ENCODE measurements around the gene EIF3I. TPM values are rescaled to one million over a fixed set of nuclear protein-coding genes. Genes with fewer than 3 reads are reported as not detected.

Gene EIF3I
- total and polyA plus RNA-seq, 2 of the 13 experiments (the other 11 are each of a cell fraction or from before 2014, with no cell fraction given), result 210 to 223 TPM

GRCh38 chr1:32179443-32180185, 42.6 kb upstream of the EIF3I start, which contains the start of gene TXLNA (continued):
- peak; percentile 37 for TF ChIP-seq JARID2 (CRISPR knock-in tag; IDR thresholded peaks at IDR 0.05; ENCODE audit: insufficient replicate concordance)
- no peak for TF ChIP-seq ZNF101 (CRISPR knock-in tag; IDR thresholded peaks at IDR 0.05; ENCODE audit: borderline replicate concordance, low read depth)
- TF ChIP-seq ZNF12 (CRISPR knock-in tag; IDR thresholded peaks at IDR 0.05), result no peak
- peak; percentile 21; the same call in 1 of the 2 replicates for TF ChIP-seq FOSL2 (CRISPR knock-in tag; IDR thresholded peaks at IDR 0.05)
- peak; percentile 24; the same call in 1 of the 2 replicates for TF ChIP-seq MEIS1 (CRISPR knock-in tag; IDR thresholded peaks at IDR 0.05; ENCODE audit: borderline replicate concordance)
- TF ChIP-seq MIER2 (CRISPR knock-in tag; IDR thresholded peaks at IDR 0.05), result no peak
- TF ChIP-seq HOXD1 (CRISPR knock-in tag; IDR thresholded peaks at IDR 0.05), result peak; percentile 23; the same call in 1 of the 2 replicates
- peak; percentile 70 for TF ChIP-seq AGO2 (optimal IDR thresholded peaks at IDR 0.05; ENCODE audit: low read depth, low read length)
- TF ChIP-seq PREB (CRISPR knock-in tag; IDR thresholded peaks at IDR 0.05), result no peak
- TF ChIP-seq SOX13 (IDR thresholded peaks at IDR 0.05), result no peak
- TF ChIP-seq SOX13 (CRISPR knock-in tag; conservative IDR thresholded peaks at IDR 0.05 in 1 of 2, IDR thresholded peaks at IDR 0.05 in 1 of 2), result no peak; a peak in 1 of 4 replicates
- peak; percentile 63 for TF ChIP-seq RFXAP (CRISPR knock-in tag; IDR thresholded peaks at IDR 0.05; ENCODE audit: borderline replicate concordance)
- peak; percentile 92; the same call in 1 of the 2 replicates for TF ChIP-seq ZNF430 (CRISPR knock-in tag; IDR thresholded peaks at IDR 0.05)
- TF ChIP-seq, protein P1, sequence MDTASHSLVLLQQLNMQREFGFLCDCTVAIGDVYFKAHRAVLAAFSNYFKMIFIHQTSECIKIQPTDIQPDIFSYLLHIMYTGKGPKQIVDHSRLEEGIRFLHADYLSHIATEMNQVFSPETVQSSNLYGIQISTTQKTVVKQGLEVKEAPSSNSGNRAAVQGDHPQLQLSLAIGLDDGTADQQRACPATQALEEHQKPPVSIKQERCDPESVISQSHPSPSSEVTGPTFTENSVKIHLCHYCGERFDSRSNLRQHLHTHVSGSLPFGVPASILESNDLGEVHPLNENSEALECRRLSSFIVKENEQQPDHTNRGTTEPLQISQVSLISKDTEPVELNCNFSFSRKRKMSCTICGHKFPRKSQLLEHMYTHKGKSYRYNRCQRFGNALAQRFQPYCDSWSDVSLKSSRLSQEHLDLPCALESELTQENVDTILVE (CRISPR knock-in tag; IDR thresholded peaks at IDR 0.05), result peak; percentile 78
- TF ChIP-seq CBFB (CRISPR knock-in tag; IDR thresholded peaks at IDR 0.05), result peak; percentile 59; the same call in 1 of the 2 replicates
- no peak for TF ChIP-seq ZBTB21 (CRISPR knock-in tag; IDR thresholded peaks at IDR 0.05)
- TF ChIP-seq, protein P2, sequence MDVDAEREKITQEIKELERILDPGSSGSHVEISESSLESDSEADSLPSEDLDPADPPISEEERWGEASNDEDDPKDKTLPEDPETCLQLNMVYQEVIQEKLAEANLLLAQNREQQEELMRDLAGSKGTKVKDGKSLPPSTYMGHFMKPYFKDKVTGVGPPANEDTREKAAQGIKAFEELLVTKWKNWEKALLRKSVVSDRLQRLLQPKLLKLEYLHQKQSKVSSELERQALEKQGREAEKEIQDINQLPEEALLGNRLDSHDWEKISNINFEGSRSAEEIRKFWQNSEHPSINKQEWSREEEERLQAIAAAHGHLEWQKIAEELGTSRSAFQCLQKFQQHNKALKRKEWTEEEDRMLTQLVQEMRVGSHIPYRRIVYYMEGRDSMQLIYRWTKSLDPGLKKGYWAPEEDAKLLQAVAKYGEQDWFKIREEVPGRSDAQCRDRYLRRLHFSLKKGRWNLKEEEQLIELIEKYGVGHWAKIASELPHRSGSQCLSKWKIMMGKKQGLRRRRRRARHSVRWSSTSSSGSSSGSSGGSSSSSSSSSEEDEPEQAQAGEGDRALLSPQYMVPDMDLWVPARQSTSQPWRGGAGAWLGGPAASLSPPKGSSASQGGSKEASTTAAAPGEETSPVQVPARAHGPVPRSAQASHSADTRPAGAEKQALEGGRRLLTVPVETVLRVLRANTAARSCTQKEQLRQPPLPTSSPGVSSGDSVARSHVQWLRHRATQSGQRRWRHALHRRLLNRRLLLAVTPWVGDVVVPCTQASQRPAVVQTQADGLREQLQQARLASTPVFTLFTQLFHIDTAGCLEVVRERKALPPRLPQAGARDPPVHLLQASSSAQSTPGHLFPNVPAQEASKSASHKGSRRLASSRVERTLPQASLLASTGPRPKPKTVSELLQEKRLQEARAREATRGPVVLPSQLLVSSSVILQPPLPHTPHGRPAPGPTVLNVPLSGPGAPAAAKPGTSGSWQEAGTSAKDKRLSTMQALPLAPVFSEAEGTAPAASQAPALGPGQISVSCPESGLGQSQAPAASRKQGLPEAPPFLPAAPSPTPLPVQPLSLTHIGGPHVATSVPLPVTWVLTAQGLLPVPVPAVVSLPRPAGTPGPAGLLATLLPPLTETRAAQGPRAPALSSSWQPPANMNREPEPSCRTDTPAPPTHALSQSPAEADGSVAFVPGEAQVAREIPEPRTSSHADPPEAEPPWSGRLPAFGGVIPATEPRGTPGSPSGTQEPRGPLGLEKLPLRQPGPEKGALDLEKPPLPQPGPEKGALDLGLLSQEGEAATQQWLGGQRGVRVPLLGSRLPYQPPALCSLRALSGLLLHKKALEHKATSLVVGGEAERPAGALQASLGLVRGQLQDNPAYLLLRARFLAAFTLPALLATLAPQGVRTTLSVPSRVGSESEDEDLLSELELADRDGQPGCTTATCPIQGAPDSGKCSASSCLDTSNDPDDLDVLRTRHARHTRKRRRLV (CRISPR knock-in tag; IDR thresholded peaks at IDR 0.05), result peak; percentile 51; the same call in 1 of the 2 replicates
- TF ChIP-seq ZFP41 (CRISPR knock-in tag; IDR thresholded peaks at IDR 0.05; ENCODE audit: borderline replicate concordance), result peak; percentile 85; the same call in 1 of the 2 replicates
- TF ChIP-seq FOXK2 (IDR thresholded peaks at IDR 0.05), result no peak
- no peak for TF ChIP-seq CBX1 (IDR thresholded peaks at IDR 0.05; ENCODE audit: low read depth)
- peak; percentile 94; the same call in 1 of the 2 replicates for TF ChIP-seq ZNF616 (CRISPR knock-in tag; IDR thresholded peaks at IDR 0.05; ENCODE audit: low read depth)
- no peak for TF ChIP-seq U2AF2 (IDR thresholded peaks at IDR 0.05; ENCODE audit: low read depth, low read length)
- TF ChIP-seq ZNF772 (CRISPR knock-in tag; IDR thresholded peaks at IDR 0.05), result peak; percentile 86; the same call in 1 of the 2 replicates
- TF ChIP-seq CHD2 (IDR thresholded peaks at IDR 0.05; ENCODE audit: low read depth, low read length), result 0 out of 2 replicates have a peak, but pooled peaks have one; percentile 14

Data from HepG2 (cell line).